ENCODE results near the gene BTBD10. TPM values are rescaled to one million over a fixed set of nuclear protein-coding genes. Genes with fewer than 3 reads are reported as not detected.

Gene BTBD10
- total RNA-seq, 1 experiment from 2014 or later, result 23.3 TPM

GRCh38 chr11:13349581-13349980, 113.4 kb downstream of the BTBD10 start:
- H2BK120ac ChIP-seq (ENCODE audit: low read depth, low read length, poor library complexity, severe bottlenecking), result no peak overlapping the region
- no peak overlapping the region for H3K23ac ChIP-seq (ENCODE audit: insufficient read length, low read depth, low read length)
- no peak overlapping the region for H2AK5ac ChIP-seq (ENCODE audit: insufficient read length, low read length)
- H3K4ac ChIP-seq (ENCODE audit: low read depth, low read length), result no peak overlapping the region
- no peak overlapping the region for H2BK5ac ChIP-seq (ENCODE audit: insufficient read length, low read length)
- Mint-ChIP-seq H3K27ac (no peak overlapping the region), H3K9me3 (no peaks in the 10 kb centered on the region), H3K4me1 (peaks cover 8% of the 10 kb centered on the region in 2 experiments; a peak in 3 of 4 replicates), H3K4me3 (no peak overlapping the region), H3K36me3 (ENCODE audit: insufficient read depth in 1 of 3, low read depth in 3 of 3) (no peaks in the 10 kb centered on the region), H3K27me3 (ENCODE audit: low read depth) (no peaks in the 10 kb centered on the region)
- H4K20me1 ChIP-seq (ENCODE audit: control insufficient read depth, insufficient read depth, insufficient read length), result no peaks in the 10 kb centered on the region
- no peak overlapping the region for H3K27ac ChIP-seq (ENCODE audit: insufficient read length, low read depth, low read length)
- WGBS (ENCODE audit: extremely low coverage, insufficient read length, low lambda C conversion rate), result no CpG with 5 or more reads among the region's 6 CpGs
- H3K23me2 ChIP-seq (ENCODE audit: insufficient read length, low read depth, low read length, poor library complexity, severe bottlenecking), result peaks cover 4% of the 10 kb centered on the region
- H2BK12ac ChIP-seq (ENCODE audit: insufficient read length, low read depth, low read length), result no peak overlapping the region
- no peaks in the 10 kb centered on the region for H3K79me2 ChIP-seq (ENCODE audit: insufficient read depth, low read length)
- no peak overlapping the region for H3K56ac ChIP-seq (ENCODE audit: insufficient read length, low read depth, low read length)
- H4K8ac ChIP-seq (replicated peaks; ENCODE audit: insufficient read length, low read depth, low read length), result no peak overlapping the region
- no peak overlapping the region for H2BK15ac ChIP-seq (ENCODE audit: low read depth, low read length)
- no peak overlapping the region for H3K4me2 ChIP-seq (ENCODE audit: insufficient read depth, insufficient read length, low read length)
- no peak overlapping the region for H3K18ac ChIP-seq (ENCODE audit: insufficient read length, low read depth, low read length)
- H3K79me1 ChIP-seq (ENCODE audit: insufficient read depth, low read depth, low read length, poor library complexity, severe bottlenecking), result no peaks in the 10 kb centered on the region
- no peak overlapping the region for H3K9ac ChIP-seq (ENCODE audit: extremely low read depth, insufficient read length, low read length)
- H3K4me1 ChIP-seq (ENCODE audit: insufficient read depth, low read length), result peaks cover under 1% of the 10 kb centered on the region; the same call in 1 of the 2 replicates
- no peak overlapping the region for H4K91ac ChIP-seq (ENCODE audit: insufficient read length, low read depth, low read length)
- H3T11ph ChIP-seq (ENCODE audit: low read length), result no peak overlapping the region
- no peak overlapping the region for H3K14ac ChIP-seq (ENCODE audit: insufficient read depth, low read length)
- H3K9me3 ChIP-seq (ENCODE audit: control insufficient read depth, low read depth, low read length), result no peaks in the 10 kb centered on the region
- no peak overlapping the region for H2AFZ ChIP-seq (ENCODE audit: low read length)
- no peak overlapping the region for H2BK20ac ChIP-seq (ENCODE audit: low read depth, low read length, poor library complexity, severe bottlenecking)
- DNase-seq, result no peak
- no peak overlapping the region for H4K5ac ChIP-seq (ENCODE audit: insufficient read length, low read depth, low read length)
- H3K27me3 ChIP-seq (ENCODE audit: insufficient read depth, low read length), result no peaks in the 10 kb centered on the region
- TF ChIP-seq, protein P1, sequence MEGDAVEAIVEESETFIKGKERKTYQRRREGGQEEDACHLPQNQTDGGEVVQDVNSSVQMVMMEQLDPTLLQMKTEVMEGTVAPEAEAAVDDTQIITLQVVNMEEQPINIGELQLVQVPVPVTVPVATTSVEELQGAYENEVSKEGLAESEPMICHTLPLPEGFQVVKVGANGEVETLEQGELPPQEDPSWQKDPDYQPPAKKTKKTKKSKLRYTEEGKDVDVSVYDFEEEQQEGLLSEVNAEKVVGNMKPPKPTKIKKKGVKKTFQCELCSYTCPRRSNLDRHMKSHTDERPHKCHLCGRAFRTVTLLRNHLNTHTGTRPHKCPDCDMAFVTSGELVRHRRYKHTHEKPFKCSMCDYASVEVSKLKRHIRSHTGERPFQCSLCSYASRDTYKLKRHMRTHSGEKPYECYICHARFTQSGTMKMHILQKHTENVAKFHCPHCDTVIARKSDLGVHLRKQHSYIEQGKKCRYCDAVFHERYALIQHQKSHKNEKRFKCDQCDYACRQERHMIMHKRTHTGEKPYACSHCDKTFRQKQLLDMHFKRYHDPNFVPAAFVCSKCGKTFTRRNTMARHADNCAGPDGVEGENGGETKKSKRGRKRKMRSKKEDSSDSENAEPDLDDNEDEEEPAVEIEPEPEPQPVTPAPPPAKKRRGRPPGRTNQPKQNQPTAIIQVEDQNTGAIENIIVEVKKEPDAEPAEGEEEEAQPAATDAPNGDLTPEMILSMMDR (conservative IDR thresholded peaks at IDR 0.05), result no peak

Measured in H9 (cell line).